ENCODE measurements around the gene C9orf50.
"Not testable (repeated sequence)": the region's sequence is repeated elsewhere in the genome, so short reads cannot be mapped to it uniquely, and the experiment has no call there.

The C9orf50 gene, protein sequence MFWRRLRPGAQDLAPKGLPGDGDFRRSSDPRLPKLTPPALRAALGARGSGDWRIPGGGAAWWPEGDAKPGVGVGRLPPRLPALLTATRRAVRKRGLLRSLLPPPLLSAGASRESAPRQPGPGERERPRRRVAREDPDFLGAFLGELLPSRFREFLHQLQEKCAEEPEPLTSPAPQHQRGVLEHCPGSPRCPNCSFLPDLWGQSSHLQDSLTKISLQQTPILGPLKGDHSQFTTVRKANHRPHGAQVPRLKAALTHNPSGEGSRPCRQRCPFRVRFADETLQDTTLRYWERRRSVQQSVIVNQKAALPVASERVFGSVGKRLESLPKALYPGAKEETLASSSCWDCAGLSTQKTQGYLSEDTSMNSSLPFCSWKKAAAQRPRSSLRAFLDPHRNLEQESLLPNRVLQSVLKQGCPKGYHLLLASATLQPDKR

DNA sequence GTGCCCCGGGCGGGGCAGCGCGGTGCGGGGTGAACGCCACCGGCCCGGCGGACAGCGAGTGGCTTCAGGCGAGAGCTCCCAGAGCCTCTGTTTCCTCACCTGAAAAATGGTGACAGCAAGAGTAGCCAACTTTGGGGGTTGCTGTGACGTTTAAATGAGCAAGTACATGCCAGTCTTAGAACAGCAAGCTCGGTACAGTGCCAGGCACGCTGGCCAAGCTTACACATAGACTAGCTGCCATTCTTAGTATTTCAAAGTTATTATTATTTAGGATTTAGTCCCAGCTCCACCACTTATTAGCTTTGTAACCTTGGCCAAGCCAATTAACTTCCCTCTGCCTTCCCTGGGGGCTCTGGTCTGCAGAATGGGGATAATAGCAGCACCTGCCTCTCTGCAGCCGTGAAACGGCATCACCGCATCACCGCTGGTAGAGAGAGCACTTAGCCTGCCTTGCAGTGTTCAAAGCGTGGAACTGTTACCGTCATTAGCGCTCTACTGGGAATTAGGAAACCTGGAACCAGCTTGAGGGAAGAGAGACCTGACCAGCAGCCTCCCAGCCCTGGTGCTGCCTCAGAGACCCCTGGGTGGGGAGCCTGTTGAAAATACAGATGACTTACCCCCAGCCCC is at the start of gene C9orf50:
C9orf50 (minus strand) TSS at position 433 of the 627 bp plus-strand sequence. CDS start 527 bp downstream, outside the sequence.
- no peak for DNase-seq

DNA sequence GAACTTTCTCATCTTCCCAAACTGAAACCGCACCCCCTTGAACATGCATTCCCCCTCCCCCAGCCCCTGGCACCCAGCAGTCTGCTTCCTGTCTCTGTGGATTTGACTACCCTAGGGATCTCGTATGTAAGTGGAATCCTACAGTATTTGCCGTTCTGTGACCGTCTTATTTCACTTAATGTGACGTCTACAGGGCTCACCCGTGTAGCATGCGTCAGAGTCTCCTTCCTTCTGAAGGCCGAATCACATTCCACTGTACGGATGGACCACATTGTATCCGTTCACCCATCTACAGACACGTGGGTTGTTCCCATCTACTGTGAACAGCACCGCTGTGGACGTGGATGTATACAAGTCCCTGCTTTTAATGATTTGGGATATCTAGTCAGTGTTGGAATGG is 49.0 kb upstream of the C9orf50 start:
- DNase-seq = no peak

DNA sequence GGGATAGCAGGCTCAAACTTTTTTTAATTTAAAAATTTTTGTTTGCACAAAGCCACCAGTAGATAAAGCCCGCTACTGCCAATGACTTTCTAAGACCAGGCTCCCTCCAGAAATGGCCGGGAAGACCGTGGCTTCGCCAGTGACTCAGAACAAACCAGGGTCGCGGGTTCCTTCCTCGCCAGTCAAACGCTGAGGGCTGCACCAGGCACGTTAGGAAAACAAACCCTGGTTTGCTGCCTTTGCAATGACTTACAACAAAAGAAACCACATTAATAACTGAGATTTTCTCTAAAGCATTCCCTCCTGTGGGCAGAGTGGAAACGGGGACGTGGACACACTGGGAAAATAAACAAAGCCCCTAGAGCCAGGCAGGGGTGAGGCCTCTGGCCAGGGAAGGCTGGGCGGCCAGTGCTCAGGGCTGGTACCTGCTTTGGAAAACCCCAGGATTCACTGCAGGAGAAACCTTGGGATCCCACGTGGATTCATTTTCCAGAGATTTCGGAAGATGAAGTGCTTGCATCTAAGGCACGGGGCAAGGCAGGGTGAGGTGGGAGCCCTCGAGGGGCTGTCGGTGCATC is 48.3 kb upstream of the C9orf50 start:
- DNase-seq = no peak

DNA sequence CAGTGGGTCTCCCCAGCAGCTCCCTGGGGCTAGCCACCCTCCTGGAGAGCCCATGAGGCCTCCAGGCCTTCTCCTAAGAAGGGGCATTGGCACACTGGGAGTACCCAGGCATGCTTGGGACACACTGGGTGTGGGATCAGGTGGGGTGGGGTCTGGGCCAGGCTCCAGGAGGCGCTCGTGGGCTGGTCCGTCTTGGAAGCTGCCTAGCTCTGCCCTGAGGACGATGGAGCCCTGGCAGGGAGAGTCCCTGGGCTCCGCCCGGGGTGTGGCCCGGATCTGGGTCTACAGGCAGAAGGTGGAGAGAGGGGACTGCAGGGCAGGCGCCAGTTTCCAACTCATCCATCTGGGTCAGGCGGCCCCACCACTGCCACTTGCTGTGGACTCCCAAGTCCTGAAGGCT is 46.9 kb upstream of the C9orf50 start:
- DNase-seq = no peak

DNA sequence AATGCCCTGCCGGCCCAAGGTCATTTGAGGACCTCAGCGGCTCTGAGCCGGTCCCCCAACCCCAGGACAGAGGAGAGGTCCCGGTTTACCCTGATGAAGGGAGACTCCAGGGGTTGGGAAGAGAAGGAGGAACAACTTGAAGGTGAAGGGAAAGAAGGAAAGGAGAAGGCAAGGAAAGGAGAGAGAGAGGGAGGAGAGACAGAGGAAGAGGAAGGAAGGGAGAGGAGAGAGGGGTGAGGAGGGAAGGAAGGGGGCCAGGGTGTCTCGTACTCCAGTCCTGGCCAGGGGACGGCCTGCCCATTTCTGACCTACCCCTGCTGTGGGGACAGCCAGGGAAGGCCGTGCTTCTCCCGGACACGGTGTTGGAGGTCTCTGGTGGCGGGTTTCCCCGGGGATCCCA is 46.5 kb upstream of the C9orf50 start:
- DNase-seq = no peak

DNA sequence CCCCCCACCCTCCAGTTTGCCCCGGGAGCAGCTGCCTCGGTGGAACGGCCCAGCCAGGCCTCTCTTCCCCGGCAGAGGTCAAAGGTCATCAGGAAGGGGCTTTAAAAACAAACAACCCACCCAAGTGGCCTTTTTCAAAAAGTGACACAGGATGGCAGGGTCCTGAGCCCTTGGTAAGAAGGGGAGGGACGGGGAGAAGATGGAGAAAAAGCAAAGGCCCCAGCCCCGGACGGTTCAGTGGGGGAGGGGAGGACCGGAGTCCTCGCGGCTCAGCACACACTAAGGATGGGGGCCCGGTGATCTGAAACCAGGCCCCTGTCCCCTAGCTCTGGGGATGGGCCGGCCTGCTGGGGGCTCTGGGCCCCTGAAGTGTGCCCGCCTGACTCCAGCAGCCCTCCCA is 45.7 kb upstream of the C9orf50 start:
- no peak for DNase-seq

DNA sequence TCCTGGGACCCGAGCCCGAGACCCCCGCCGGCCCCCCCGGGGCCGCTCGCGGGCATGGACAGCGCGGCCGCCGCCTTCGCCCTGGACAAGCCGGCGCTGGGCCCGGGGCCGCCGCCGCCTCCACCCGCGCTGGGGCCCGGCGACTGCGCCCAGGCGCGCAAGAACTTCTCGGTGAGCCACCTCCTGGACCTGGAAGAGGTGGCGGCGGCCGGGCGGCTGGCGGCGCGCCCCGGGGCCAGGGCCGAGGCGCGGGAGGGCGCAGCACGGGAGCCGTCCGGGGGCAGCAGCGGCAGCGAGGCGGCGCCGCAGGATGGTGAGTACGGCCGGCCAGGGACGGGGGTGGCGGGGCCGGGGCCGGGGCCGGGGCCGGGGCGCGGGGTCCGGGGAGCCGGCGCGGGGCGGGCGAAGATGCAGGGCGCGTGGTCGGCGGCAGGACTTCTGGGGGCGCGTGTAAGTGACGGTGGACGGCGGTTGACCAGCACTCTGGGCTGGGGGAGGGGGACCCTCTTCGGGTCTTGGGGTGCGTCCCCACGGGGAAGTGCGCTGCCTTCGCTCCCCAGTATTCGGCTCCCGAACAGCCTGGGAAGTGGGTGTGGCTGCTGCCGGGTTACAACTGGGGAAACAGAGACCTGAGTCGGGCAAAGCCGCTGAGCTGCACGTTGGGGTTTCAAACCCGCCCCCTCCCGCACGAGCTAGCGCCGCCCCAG is 45.1 kb upstream of the C9orf50 start:
- no peak for DNase-seq

DNA sequence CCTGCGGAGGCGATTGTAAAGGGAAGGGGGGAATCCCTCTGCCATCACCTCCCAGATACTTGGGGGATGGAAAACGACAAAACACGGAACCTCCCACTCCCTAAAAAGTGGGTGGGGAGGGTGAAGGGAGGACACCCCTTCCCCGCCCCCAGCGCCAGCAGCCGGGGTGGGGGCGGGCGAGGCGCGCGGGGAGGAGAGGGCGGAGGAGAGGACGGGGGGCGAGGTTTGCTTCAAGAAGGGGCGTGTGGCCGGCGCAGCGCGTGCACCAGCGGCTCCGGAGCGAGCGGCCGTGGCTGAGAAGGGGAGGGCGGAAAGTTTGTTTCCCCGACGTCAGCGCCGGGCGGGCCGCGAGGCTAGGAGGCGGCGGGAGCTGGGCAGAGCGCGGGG is 44.5 kb upstream of the C9orf50 start, which contains the start of gene PRRX2:
PRRX2 (plus strand) TSS at position 259 of the 387 bp plus-strand sequence. CDS start 221 bp downstream, outside the sequence.
- no peak for DNase-seq

DNA sequence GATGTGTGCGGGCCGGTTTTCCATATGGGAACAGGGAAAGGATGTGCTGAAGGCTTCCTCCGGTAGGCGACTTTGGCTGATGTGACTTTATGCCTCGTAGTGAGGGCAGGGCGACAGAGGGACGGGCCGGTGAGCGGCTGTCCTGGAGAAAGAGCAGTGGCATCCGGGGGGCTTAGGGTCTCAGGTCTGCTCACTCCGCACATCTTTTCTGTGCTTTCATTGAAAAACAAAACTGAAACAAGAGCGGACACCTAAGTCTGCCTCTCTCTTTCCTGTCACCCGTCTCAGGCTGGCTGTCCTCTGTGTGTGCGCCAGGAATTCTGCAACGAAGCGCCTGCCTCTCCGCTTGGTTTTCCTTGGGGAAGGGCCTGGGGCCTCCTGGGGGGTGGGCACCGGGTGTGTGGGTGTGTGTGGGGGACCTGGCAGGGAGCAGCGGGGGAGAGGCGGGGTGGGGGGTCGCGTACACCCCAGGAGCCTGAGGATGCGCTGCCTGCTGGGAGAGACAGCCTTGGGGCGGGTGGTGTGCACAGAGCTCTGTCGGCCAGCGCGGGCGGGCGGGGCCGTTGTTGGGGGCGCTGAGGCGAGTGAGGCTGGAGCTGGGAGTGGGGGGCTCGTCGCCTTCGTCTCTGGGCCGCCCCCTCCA is 44.0 kb upstream of the C9orf50 start:
- no peak for DNase-seq

DNA sequence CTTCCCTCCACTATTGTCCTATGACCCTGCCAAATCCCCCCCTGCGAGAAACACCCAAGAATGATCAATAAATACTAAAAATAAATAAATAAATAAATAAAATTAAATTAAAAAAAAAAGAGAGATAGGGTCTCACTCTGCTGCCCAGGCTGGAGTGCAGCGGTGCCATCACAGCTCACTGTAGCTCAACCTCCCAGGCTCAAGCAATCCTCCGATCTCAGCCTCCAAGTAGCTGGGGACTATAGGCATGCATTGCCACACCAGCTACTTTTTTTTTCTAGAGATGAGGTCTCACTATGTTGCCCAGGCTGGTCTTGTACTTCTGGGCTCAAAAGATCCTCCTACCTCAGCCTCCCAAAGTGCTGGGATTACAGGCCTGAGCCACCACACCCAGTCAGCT is 41.3 kb upstream of the C9orf50 start:
- DNase-seq = not testable (repeated sequence)

DNA sequence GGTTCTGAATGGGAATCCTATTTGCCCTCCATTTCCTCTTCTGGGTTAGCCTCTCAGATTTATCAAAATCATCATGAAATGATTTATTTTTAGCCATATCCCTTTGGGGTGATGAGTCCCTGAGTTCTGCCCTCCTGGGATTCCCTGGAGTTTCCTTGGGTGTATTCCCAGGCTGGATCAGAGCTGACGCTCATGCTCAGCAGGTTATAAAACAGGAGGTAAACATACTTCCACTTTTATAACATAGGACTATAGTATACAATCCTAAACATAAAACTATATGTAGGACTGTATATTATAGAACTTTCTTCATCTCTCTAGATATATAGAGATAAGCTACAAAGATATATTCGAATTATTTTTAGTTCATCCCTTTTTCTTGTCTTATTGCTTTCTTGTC is 40.1 kb upstream of the C9orf50 start:
- no peak for DNase-seq

DNA sequence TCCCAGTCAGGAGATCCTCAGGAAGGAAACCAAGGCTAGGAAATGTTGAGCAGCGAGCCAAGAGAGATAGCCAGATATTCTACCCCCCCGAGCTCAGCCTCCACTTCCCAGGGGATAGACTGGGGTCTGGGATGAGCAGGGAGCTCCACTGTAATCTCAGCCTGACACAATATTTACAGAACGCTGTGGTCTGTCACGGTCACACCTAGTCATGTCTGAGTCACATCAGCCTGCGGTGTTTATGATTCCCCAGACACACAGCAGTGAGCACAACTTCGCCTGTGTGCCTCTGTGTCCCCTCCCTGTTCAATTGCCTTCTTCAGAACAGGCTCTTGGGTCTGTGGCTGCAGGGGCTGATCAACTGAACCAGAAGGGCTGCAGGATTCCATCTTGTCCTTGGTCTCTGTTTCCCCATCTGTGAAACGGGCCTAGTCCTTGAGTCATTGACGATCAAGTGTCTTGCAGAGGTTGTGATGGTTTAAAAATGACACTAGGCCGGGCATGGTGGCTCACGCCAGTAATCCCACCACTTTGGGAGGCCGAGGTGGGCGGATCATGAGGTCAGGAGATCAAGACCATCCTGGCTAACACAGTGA is 36.0 kb upstream of the C9orf50 start:
- DNase-seq = no peak

DNA sequence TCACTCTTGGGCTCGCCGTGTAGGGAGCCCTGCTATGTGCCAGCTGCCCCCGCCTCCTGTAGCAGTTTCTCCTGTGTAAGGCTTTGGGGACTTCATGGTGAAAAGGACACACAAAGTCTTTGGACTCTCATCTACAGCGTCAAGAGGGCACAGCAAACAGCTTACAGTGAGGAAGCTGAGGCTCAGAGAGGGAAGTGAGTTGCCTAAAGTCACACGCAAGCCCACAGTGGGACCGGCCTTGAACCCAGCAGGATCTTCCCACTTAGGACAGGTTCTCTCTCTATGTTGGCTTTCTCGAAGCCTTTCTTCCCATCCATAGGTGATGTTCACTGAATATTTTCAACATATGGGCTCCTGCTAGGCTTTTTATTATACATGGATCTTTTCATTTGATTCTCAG is 34.8 kb upstream of the C9orf50 start:
- DNase-seq = no peak

DNA sequence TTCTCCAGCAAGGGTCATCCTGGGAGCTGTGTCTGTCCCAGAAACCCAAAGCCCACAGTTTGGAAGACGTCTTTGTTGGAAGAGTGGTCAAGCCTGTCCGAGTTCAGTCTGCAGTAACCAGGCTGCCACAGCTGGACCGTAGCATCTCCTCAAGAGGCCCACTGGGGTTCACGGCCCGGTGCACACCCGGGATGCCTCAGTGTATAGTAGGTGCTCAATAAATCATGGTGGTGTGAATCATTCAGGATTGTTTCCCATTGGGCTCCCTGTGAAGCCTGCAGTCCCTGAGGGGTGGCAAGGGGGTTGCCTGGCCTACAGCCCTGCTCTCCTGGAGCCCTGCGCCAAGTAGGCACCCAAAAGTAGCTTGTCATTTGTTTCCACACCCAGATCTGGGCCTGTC is 34.3 kb upstream of the C9orf50 start:
- DNase-seq = no peak

DNA sequence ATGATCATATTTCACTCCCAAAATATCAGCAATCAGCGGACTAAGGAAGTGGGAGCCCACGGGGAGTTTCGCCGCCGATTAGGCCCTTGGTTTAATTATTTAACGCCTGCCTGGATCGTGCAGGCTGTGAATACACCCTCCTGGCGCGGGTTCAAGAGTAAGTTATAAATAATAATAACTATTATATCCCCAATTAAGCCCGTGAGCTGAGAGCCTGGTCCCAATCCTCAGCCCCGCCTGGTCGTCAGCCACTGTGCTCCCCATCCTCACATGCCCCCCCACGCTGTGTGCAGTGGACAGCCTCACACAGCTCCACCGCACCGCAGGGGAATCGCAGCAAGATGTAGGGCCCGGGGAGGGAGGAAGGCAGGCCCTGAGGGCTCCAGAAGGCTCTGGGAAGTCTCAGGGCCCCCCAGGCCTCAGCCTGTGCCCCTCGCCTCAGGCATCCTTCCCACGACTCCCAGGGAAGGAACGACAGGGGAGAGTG is 33.7 kb upstream of the C9orf50 start:
- no peak for DNase-seq

DNA sequence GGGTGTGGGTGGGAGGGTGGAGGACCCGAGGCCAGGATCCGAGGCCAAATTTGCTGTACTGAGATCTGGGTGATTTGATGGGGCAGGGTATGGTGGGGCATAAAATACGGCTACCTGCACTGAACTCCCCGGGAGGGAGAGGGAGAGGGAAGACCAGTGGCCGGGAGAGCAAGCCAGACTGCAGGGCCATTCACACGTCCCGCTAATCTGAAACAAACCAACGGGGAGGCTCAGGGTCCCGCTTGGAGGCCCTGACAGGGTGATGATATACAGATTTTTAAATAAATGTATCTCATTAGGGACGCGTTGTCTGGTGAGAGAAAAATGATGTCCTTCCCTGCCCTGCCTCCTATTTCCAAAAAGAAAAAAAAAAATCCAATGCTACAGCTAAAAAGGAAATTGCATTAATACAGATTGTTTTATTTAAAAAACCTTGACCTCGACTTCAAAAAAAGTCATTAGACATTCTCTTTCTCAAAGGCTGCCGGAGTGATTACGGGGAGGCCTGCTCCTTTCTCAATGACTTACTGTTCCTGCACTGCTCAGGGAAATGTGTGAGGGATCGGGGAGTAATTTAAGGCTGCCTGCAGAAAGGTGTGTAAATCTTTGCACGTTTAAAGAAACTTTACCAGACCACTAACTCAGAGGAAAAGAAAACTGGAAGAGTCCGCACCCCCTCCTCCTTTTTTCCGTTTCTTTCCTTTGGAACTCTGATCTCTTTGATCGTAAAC is 33.1 kb upstream of the C9orf50 start:
- DNase-seq = no peak

DNA sequence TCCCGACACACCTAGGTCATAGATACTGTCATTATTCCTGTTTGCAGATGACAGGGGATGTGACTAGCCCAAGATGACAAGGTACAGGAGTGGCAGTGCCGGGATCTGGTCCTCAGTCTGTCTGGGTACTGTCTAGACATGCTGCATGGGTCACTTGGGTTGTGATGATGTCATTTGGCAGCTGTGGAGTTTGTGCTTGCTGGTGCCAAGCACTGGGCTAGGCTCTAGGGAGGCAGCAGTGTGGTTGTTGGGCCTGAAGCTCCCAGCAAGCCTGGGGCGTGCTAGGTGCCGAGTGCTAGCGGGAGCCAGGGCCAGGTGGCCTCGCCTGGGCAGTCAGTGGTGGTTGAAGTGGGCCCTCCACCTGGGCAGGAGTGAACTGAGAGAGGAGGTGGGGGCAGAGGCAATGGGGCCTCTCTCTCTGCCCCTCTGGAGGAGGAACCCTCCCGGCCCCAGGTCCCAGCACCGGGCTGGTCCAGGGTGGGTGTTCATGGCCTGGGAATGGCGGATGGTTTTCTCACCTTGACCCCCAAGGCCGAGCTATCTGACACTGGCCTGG is 29.9 kb upstream of the C9orf50 start:
- no peak for DNase-seq

DNA sequence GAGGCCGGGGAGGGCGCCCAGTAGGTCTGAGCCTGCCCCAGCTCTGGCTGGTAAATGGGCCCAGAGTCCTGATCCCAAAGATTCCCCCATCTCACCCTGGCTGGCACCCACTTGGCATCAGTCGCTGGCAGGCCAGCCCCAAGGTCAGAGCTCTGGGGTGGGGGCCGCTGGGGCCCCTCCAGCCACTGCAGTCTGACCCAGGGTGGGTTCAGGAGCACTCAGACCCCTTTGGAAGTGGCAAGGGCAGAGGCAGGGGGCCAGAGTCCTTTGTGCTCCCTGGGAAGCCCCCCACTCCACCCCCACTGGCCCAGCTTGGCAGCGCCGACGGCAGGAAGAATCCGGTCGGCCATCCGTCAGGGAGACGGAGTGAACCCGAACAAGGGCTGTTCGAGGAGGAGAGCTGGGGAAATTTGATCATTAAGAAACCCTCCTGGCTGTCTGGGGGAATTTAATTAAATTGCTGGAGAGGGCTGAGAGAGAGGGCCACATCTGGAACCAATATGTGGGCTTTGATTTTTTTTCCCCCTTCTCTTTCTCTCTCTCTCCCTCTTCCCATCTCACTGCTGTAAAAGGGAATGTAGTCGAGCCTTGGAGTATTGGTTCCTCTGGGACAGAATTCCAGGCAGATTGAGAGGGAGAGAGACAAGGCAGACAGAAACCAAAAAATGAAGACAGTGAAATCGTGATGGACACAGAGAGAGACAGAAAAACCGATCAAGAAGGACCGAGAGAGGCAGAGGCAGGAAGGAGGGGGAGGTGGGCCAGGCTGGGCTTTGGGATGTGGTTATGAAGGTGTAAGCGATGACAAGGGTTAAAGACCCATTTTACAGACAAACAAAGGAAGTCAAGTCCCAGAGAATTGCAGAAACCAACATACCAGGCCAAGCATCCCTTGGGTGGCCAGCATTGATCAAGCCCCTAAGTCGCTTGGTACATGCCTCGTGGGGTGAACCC is 29.1 kb upstream of the C9orf50 start:
- DNase-seq = no peak

DNA sequence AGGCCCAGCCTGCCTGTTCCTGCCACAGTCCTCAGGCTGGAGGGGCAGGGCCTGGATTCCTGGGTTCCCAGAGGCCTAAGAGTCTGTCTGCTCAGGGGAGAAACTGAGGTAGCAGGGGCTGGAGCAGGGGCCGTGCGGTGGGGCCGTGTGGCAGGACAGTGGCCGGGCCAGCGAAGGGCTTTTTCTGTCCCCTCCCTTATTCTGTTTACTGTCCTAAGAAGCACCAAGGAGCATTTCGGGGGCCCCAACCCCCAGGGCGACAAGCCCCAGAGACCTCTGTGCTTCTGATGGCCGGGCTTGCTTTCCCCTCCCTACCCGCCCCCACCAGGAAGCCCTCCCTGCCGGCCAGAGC is 27.8 kb upstream of the C9orf50 start:
- DNase-seq = no peak

DNA sequence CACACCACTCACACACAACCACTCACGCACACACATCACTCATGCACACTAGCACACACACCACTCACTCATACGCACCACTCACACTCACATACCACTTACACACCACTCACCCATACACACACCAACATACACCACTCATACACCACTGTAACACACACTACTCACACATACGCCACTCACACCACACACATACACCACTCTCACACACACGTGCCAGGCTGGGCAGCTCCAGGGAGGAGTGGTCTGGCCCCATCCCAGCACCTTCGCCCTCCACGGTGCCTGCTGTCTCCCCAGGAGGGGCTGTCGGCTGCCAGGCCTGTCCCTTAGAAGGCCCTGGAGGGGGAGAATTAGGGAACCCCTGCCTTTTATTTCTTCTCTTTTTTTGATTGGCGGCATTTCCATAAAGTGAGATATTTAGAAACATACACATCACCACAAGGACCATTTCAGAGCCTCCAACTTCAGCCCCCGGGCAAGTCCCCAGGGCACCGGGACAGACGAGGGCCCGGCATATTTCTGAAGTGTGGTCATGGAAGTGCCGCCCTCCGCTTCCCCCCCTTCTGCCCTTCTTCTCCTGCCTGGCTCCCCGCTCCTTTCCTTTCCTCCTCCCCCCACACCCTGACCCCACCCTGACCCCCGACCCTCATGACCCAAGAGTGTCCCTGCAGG is 27.3 kb upstream of the C9orf50 start:
- DNase-seq = no peak

All from NCI-H526 treated with DMSO at 0.1 percent for 48 hours (cell line).